GM19043 (cell line): ENCODE measurements around the gene GRAMD4.

Experiments
- ATAC-seq: cut with Tn5 transposase; IDR thresholded peaks from one replicate; pipeline ENCODE4 v1.9.1; 2021; ENCODE audit warnings: low read depth; ENCODE audit not compliant: unreplicated experiment

Gene GRAMD4

DNA sequence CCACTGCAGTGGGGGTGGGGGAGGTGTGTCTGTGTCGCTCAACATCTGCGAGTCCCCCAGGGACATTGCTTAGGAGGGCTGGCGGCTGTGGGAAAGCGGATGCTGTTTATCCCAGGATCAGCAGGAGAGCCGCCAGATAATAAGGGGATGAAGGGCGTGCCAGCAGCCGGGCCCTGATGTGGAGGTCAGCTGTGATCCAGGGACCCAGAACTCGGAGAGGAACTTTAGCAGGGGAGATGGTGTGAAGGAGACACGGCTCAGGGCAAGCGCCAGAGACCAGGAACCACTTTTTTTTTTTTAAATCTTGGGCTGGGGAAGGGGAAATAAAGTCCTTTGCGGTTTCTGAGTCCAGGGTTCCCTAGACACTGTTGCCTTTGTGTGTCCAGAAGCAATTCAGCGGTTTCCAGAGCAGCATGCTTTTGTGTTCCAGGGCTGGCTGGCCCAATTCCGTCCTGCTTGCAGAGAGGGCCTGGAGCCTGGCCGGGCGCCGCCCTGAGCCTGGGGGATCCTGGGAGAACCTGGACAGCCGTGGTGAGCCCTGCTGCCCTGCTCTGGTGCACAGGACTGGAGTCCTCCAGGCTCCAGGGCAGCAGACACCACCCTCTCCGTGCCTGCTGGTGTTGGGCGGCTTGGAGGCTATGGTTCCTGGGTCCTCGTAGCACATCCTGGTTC is at the start of gene GRAMD4:
Gene GRAMD4 (plus strand): TSS at position 557 of the 672 bp plus-strand sequence. CDS start 6,414 bp downstream, outside the sequence.
- ATAC-seq = no peak

GRCh38 chr22:46571642-46572250 is 48.4 kb upstream of the GRAMD4 start:
- ATAC-seq = no peak

- no peak for ATAC-seq
These were observed 47.0 kb upstream of the GRAMD4 start for GRCh38 chr22:46572911-46573780.

DNA sequence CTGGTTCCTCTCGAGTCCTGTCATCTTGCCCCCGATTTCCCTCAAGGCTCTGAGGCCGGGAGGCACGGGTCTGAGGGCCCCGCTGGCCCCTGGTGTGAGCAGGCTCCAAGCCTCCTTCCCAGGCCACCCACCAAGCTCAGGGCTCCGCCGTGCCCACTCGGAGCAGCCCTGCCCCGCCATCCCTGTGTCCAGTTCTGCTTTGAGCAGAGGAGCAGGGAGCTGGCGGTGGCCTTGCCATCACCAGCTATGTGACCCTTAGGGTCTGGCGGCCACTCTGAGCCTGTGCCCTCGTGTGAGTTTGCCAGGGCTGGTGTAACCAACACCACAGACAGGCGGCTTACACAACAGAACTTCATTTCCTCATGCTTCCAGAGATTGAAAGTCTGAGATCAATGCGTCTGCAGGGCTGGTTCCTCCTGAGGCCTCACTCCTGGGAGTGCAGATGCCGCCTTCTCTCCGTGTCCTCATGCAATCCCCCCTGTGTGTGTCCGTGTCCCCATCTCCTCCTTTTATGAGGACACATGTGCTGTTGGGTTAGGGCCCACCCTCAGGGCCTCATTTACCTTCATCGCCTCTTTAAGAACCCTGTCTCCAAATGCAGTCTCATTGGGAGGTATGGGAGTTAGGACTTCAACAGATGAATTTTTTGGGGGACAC is 46.3 kb upstream of the GRAMD4 start:
- ATAC-seq = no peak

DNA sequence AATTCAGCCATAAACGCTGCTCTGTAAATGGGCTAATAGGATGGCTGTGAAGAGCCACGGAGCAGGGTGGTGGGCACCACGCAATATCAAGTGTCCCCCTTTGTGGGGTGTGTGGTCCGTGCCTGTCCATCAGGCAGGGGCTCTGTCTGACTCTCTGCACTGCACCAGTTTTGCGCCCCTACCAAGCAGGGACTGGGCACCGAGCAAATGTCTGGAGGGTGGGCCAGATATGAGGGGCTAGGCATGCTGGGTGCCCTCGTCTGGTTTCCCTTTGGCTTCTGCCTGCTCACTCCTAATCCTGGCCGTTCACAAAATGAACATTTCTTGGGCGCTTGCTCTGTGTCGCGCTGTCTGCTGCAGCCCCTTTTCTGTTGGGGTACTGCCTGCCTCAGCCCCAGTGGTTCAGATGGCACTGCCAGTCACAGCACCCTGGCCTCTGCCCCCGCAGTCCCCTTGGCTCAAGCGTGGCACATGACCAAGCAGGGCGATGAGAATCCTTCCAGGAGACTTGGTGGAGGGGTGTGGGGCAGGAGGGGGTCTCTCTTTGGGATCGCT is 45.7 kb upstream of the GRAMD4 start:
- no peak for ATAC-seq

DNA sequence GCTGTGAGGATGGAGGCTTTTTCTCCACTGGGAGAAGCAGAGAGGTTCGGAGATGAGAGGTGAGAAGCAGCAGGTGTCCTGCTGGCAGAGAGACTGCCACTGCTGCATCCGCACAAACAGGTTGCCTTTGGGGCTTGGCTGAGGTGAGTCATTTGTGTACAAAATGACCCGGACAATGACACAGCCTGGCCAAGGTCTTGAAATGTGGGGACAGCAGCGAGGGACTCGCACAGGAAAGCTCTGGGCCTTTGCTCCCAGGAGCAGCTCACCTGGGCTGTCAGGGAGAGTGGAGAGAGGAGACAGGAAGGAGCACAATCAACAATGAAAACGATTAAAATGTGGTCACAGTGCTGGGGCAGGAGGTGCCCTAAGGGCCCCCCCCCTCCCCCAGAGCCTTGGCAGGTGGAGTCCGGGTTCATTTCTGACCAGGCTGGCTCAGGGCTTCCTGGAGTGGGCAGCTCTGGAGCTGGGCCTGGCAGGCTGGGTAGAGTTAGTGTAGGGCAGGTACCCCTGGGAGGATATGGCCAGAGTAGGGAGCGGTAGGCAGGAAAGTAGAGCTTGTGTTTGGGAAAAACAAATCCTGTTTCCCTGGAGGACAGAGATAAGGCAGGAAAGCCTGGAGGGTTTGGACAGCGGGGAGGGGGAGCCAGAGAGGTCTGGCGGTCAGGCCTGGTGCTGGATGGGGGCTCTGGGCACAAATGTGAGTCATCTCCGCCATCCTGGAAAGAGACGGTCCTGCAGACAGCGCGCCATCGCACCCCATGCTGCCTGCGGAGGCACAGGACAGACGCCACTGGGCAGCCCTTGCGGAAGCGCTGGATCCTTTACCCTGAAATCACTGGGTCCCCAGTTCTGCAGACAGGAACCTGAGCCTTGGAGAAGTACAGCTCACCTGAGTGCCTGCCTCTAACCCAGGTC is 44.9 kb upstream of the GRAMD4 start:
- no peak for ATAC-seq

- no peak for ATAC-seq
These were observed 44.2 kb upstream of the GRAMD4 start for GRCh38 chr22:46575911-46576555.

GRCh38 chr22:46576556-46577367 is 43.4 kb upstream of the GRAMD4 start:
- no peak for ATAC-seq

DNA sequence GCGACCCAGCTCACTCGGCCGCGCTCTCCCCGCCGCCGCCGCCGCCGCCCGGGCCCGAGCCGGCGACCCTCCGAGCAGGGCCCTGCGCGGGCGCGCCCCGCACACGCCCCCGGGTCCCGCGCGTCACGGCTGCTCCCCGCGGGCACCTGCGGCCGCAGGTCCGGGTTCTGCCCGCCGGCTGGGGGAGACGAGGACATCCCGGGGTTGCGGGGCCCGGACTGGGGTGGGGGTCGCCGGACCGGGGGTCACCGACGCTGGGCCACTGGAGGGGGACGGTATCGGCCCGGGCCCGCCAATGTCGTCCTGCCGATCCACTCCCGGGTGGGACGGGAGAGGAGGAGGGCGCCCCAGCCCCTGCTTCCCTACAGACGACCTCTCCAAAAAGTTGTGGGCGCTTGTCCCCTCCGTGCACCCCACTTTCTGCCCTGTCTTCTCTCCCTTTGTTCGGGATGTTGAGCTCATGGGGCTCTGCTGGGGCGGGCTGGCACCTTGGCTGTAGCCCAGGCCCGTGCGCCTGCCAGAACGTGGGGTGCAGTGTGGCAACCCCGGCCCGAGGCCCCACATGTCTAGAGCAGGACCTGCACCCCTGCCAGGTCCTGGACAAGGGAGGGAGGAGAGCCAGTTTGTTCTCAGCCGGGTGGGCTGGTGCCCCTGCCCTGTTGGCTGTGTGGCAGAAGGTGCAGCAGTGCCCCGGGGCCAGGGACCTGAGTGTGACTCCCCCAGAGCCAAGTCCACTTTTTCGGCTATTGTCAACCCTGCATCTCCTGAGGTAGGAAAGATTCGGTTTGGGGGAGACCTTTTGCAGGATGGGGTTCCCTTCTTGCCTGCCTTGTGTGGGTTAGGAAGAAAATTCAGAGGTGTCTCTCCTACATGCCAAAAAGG is 42.6 kb upstream of the GRAMD4 start:
- no peak for ATAC-seq

DNA sequence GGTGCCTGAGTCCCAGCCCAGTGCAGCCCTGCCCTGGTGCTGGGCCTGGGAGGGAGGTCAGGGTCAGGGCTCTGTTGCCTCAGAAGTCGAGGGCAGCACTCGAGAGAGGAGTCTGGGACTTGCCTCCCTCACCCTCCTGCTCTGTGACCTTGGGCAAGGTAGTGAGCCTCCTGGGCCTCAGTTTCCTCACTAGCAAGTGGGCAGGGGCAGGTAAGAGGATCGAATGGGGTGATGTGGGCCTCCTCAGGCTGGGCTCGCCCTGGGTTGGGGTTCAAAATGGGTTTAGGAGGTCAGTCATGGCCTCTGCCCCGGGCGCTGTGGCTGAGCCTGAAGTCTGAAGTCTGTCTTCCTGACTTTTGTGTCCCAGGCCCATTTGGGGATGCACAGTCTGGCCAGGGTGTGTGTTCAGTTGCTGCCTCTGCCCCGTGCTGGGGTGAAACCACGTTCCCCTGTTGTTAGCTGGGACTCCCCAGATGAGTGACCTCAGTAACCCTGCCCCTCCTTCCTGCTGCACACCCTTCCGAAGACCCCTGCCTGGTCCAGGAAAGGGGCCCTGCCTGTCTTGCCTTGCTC is 41.8 kb upstream of the GRAMD4 start:
- ATAC-seq = no peak

DNA sequence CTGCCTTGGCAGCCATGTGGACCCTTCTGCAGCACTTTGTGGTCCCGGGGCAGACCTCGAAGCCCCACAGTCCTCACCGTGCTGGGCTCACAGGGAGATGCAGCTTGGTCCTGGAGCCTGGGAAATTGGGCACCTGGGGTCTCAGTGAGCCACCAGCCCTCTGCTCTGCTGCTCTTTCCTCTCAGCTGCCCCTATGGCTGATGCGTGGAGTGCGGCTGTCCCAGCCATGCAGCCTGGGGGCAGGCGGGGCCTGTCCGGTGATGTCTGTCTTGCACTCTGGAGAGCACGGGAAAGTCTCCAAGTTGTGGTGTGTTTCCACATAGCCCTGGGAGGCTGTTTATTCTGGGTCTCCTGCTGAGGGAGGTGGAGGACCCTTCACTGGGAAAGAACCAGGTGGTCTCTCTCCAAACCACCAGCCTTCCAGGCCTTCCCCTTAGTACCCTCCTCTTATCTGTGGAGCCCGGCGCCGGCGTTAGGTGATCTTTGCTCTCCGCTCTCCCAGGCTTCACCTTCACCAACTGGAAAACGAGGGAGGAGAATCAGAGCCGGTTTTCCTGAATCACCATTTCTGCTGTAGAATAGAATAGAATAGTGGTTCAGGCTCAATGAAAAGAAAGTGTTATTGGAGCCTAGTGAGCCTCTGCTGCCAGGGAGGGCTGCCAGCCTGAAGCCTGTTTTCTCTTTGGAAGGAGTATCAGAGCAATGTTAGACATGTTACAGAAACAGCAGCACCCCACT is 41.2 kb upstream of the GRAMD4 start:
- ATAC-seq = no peak

DNA sequence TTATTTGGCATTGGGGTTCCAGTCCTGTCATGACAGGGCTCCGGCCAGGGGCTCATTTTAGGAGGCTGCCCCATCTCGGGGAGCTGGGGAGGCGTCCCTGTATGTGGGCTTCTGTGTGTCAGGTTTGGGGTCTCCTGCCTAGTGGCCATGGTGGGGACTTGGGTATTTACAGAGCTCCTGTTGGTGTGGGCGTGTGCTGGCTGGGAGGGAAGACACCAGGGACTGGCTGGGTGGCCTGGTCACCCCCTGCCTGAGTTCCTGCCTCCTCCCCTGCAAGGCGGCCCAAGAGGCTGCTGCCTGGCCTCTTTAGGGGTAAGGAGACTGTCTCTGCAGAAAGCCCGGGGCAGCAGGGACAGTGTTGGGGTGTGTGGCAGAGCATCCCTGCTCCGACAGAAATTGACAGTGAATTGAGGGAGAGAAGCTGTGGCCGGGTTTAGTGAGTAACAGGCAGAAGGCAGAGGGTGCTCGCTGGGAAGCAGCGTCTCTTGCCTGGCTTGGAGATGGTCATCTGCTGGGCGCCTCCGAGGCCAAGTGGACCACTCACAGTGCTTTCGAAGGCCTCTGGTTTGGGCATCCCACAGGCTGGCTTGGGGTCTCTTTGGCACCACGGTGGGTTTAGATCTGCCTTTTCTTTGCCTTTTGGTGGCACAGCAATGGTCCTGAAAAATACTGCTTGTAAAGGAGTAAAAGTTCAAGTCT is 40.3 kb upstream of the GRAMD4 start:
- ATAC-seq = no peak

GRCh38 chr22:46580940-46581537 is 39.1 kb upstream of the GRAMD4 start:
- no peak for ATAC-seq

- ATAC-seq = no peak
These were observed 38.5 kb upstream of the GRAMD4 start for GRCh38 chr22:46581538-46582244.
